Vagina (tissue), 2 donors: ENCODE results near the gene UBR3.

Experiments
- CTCF ChIP-seq, 3 experiments: fragments of 450-650 bp in 2 of 3; fragments of 200-600 bp in 1 of 3; sonication (generic) in 1 of 3; IDR thresholded peaks; one replicate each; pipeline ENCODE4 v1.5.1; 2017 to 2019; ENCODE audit warnings: antibody characterized with exemption in 3 of 3, mild to moderate bottlenecking in 2 of 3, moderate library complexity in 2 of 3
- POLR2A ChIP-seq, 2 donors: fragments of 450-650 bp; IDR thresholded peaks; one replicate each; pipeline ENCODE4 v1.6.1; 2017; ENCODE audit warnings: antibody characterized with exemption in 2 of 2, mild to moderate bottlenecking in 2 of 2, moderate library complexity in 2 of 2

GRCh38 chr2:170009209-170009608 lies 182.0 kb downstream of the UBR3 start:
- no peak for TF ChIP-seq CTCF (IDR thresholded peaks at IDR 0.05)
- no peak for TF ChIP-seq POLR2A (IDR thresholded peaks at IDR 0.05)
